Sigmoid colon (tissue), 4 donors: ENCODE data around the gene TALDO1.

Experiments used
- CTCF ChIP-seq, 4 experiments: fragments of 450-650 bp in 3 of 4; fragments of 200-600 bp in 1 of 4; IDR thresholded peaks; one replicate each; pipeline ENCODE4 v1.5.1; 2016 to 2019; ENCODE audit warnings: antibody characterized with exemption in 4 of 4, mild to moderate bottlenecking in 3 of 4, moderate library complexity in 2 of 4
- EP300 ChIP-seq, 4 donors: sonication (generic); formaldehyde crosslinking; IDR thresholded peaks; one replicate each; pipeline ENCODE4 v1.6.1; 2017; ENCODE audit warnings: antibody characterized with exemption in 4 of 4
- POLR2A ChIP-seq, 2 donors: fragments of 450-650 bp; IDR thresholded peaks; one replicate each; pipeline ENCODE4 v1.6.1; 2016; ENCODE audit warnings: antibody characterized with exemption in 2 of 2, mild to moderate bottlenecking in 2 of 2, moderate library complexity in 2 of 2
- POLR2AphosphoS5 ChIP-seq, 4 donors: sonication (generic); formaldehyde crosslinking; IDR thresholded peaks; one replicate each; pipeline ENCODE4 v1.6.1; 2017; ENCODE audit warnings: antibody characterized with exemption in 4 of 4

- TF ChIP-seq CTCF (IDR thresholded peaks at IDR 0.05) (no peak), EP300 (IDR thresholded peaks at IDR 0.05) (no peak), POLR2A (IDR thresholded peaks at IDR 0.05) (no peak), POLR2AphosphoS5 (IDR thresholded peaks at IDR 0.05) (no peak)
Measured at GRCh38 chr11:698493-699115, 48.7 kb upstream of the TALDO1 start.
